Measurements from ENCODE around the gene NFASC. TPM values are rescaled to one million over a fixed set of nuclear protein-coding genes. Genes with fewer than 3 reads are reported as not detected.

Gene NFASC
- total RNA-seq, 1 donor from 2014 or later: 29.6 TPM

DNA sequence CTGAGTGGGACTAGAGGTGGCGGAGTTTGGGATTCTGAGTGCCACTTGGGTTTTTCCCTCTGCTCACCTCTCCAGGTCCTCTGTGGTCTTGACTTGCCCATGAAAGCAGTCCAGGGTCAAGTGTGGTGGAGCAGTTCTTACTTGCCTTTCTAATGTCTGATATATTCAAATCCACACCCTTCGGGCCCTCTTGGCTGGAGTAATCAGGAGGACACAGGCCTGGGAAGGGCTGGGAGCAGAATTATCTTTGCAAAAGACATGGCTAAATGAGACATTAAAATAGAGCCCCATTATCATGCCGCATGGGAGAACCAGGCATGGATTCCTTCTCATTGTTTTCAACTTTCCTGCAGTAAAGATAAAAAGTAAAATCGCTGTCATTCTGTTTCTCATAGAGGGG, 74.0 kb downstream of the NFASC start:
- H3K36me3 Mint-ChIP-seq (ENCODE audit: low read depth, unreplicated experiment): peaks cover 14% of the 10 kb centered on the region
- FAIRE-seq: no peak
- peaks cover 38% of the 10 kb centered on the region for H3K27me3 Mint-ChIP-seq (ENCODE audit: low read depth, unreplicated experiment)
- Histone ChIP-seq H3K27ac (ENCODE audit: low read depth, low read length) (no peak overlapping the region), H3K4me3 (ENCODE audit: insufficient read depth, low read depth, low read length) (no peak overlapping the region), H3K79me2 (ENCODE audit: insufficient read depth, low read length) (no peaks in the 10 kb centered on the region), H3K4me2 (ENCODE audit: low read length) (no peak overlapping the region), H3K4me1 (ENCODE audit: insufficient read depth, low read length) (no peaks in the 10 kb centered on the region), H3K27me3 (ENCODE audit: insufficient read depth, low read length) (peaks cover 4% of the 10 kb centered on the region), H3K9ac (ENCODE audit: low read length) (no peak overlapping the region), H3K9me3 (ENCODE audit: insufficient read depth, low read depth, low read length) (no peaks in the 10 kb centered on the region), H2AFZ (ENCODE audit: low read depth, low read length) (no peak overlapping the region), H3K36me3 (ENCODE audit: insufficient read depth, low read length) (no peaks in the 10 kb centered on the region), H4K20me1 (ENCODE audit: insufficient read depth, low read length) (peaks cover 10% of the 10 kb centered on the region)
- DNase-seq (ENCODE audit: low read depth): no peak
- no peak overlapping the region for H3K27ac Mint-ChIP-seq (ENCODE audit: unreplicated experiment)
- H3K4me1 Mint-ChIP-seq (ENCODE audit: low read depth, unreplicated experiment): no peaks in the 10 kb centered on the region
- no peaks in the 10 kb centered on the region for H3K9me3 Mint-ChIP-seq (ENCODE audit: unreplicated experiment)
- H3K4me3 Mint-ChIP-seq (ENCODE audit: unreplicated experiment): no peak overlapping the region
- TF ChIP-seq, protein P1, sequence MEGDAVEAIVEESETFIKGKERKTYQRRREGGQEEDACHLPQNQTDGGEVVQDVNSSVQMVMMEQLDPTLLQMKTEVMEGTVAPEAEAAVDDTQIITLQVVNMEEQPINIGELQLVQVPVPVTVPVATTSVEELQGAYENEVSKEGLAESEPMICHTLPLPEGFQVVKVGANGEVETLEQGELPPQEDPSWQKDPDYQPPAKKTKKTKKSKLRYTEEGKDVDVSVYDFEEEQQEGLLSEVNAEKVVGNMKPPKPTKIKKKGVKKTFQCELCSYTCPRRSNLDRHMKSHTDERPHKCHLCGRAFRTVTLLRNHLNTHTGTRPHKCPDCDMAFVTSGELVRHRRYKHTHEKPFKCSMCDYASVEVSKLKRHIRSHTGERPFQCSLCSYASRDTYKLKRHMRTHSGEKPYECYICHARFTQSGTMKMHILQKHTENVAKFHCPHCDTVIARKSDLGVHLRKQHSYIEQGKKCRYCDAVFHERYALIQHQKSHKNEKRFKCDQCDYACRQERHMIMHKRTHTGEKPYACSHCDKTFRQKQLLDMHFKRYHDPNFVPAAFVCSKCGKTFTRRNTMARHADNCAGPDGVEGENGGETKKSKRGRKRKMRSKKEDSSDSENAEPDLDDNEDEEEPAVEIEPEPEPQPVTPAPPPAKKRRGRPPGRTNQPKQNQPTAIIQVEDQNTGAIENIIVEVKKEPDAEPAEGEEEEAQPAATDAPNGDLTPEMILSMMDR (IDR thresholded peaks at IDR 0.05; ENCODE audit: insufficient read depth, low read depth, low read length): no peak
- no peak for TF ChIP-seq EZH2 (IDR thresholded peaks at IDR 0.05; ENCODE audit: insufficient read depth, low read length)

DNA sequence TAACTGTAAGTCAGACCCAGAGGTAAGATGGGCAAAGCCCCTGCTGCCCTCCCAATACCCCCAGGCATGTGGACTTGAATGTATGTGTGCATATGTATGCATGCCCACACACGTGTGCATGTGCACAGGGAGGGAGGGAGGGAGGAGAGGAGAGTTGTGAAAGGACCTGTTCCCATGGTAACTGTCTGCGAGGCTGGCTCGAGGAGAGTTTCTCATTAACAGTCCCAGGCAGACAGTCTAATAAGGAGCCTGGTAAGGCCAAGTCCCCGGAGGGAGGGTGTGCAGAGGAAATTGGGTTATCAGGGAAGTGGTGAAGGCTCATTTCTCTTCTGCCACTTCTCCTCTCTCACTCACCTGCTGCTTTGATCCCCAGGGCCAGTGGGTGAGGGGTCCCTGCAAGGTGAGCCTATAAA, 74.9 kb downstream of the NFASC start:
- no peaks in the 10 kb centered on the region for H3K9me3 Mint-ChIP-seq (ENCODE audit: unreplicated experiment)
- H3K4me3 Mint-ChIP-seq (ENCODE audit: unreplicated experiment): no peak overlapping the region
- TF ChIP-seq, protein P1 (IDR thresholded peaks at IDR 0.05; ENCODE audit: insufficient read depth, low read depth, low read length): no peak
- no peak for TF ChIP-seq EZH2 (IDR thresholded peaks at IDR 0.05; ENCODE audit: insufficient read depth, low read length)
- H3K4me2 ChIP-seq (ENCODE audit: low read length): no peak overlapping the region
- FAIRE-seq (no peak), DNase-seq (ENCODE audit: low read depth) (no peak)
- H3K4me3 ChIP-seq (ENCODE audit: insufficient read depth, low read depth, low read length): no peak overlapping the region
- H3K9ac ChIP-seq (ENCODE audit: low read length): no peak overlapping the region
- peaks cover 14% of the 10 kb centered on the region for H3K36me3 Mint-ChIP-seq (ENCODE audit: low read depth, unreplicated experiment)
- H3K27ac Mint-ChIP-seq (ENCODE audit: unreplicated experiment): no peak overlapping the region
- H2AFZ ChIP-seq (ENCODE audit: low read depth, low read length): no peak overlapping the region
- H3K4me1 ChIP-seq (ENCODE audit: insufficient read depth, low read length): no peaks in the 10 kb centered on the region
- no peak overlapping the region for H3K27ac ChIP-seq (ENCODE audit: low read depth, low read length)
- H3K36me3 ChIP-seq (ENCODE audit: insufficient read depth, low read length): no peaks in the 10 kb centered on the region
- peaks cover 10% of the 10 kb centered on the region for H4K20me1 ChIP-seq (ENCODE audit: insufficient read depth, low read length)
- H3K27me3 Mint-ChIP-seq (ENCODE audit: low read depth, unreplicated experiment): peaks cover 39% of the 10 kb centered on the region
- H3K79me2 ChIP-seq (ENCODE audit: insufficient read depth, low read length): no peaks in the 10 kb centered on the region
- H3K9me3 ChIP-seq (ENCODE audit: insufficient read depth, low read depth, low read length): no peaks in the 10 kb centered on the region
- peaks cover 4% of the 10 kb centered on the region for H3K27me3 ChIP-seq (ENCODE audit: insufficient read depth, low read length)
- H3K4me1 Mint-ChIP-seq (ENCODE audit: low read depth, unreplicated experiment): no peaks in the 10 kb centered on the region

DNA sequence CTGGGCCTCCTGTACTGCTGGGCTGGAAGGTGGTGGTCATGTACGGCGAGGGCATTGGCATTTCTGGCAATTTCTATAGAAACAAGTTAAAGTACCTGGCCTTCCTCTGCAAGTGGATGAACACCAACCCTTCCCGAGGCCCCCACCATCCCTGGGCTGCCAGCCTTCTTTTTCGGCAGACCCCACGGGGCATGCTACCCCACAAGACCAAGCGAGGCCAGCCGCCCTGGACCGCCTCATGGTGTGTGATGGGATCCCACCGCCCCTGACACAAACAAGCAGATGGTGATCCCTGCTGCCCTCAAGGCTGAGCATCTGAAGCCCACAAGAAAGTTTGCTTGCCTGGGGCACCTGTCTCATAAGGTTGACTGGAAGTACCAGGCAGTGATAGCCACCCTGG, 76.0 kb downstream of the NFASC start:
- Histone ChIP-seq H3K4me3 (ENCODE audit: insufficient read depth, low read depth, low read length) (no peak overlapping the region), H3K27me3 (ENCODE audit: insufficient read depth, low read length) (peaks cover 4% of the 10 kb centered on the region), H3K9me3 (ENCODE audit: insufficient read depth, low read depth, low read length) (no peaks in the 10 kb centered on the region), H3K4me1 (ENCODE audit: insufficient read depth, low read length) (no peaks in the 10 kb centered on the region), H2AFZ (ENCODE audit: low read depth, low read length) (no peak overlapping the region), H3K27ac (ENCODE audit: low read depth, low read length) (no peak overlapping the region), H3K9ac (ENCODE audit: low read length) (no peak overlapping the region), H4K20me1 (ENCODE audit: insufficient read depth, low read length) (peaks cover 10% of the 10 kb centered on the region), H3K79me2 (ENCODE audit: insufficient read depth, low read length) (no peaks in the 10 kb centered on the region), H3K36me3 (ENCODE audit: insufficient read depth, low read length) (no peaks in the 10 kb centered on the region), H3K4me2 (ENCODE audit: low read length) (no peak overlapping the region)
- H3K9me3 Mint-ChIP-seq (ENCODE audit: unreplicated experiment): no peaks in the 10 kb centered on the region
- H3K27me3 Mint-ChIP-seq (ENCODE audit: low read depth, unreplicated experiment): peaks cover 41% of the 10 kb centered on the region
- FAIRE-seq (no peak), DNase-seq (ENCODE audit: low read depth) (no peak)
- H3K36me3 Mint-ChIP-seq (ENCODE audit: low read depth, unreplicated experiment): peaks cover 14% of the 10 kb centered on the region
- TF ChIP-seq EZH2 (IDR thresholded peaks at IDR 0.05; ENCODE audit: insufficient read depth, low read length): no peak
- TF ChIP-seq, protein P1 (IDR thresholded peaks at IDR 0.05; ENCODE audit: insufficient read depth, low read depth, low read length): no peak
- H3K4me1 Mint-ChIP-seq (ENCODE audit: low read depth, unreplicated experiment): no peaks in the 10 kb centered on the region
- H3K27ac Mint-ChIP-seq (ENCODE audit: unreplicated experiment): no peak overlapping the region
- no peak overlapping the region for H3K4me3 Mint-ChIP-seq (ENCODE audit: unreplicated experiment)

Data from astrocyte (in vitro differentiated cells and primary cell).